Measurements from ENCODE around the gene PRAMEF4.
"Not testable (repeated sequence)": the region's sequence is repeated elsewhere in the genome, so short reads cannot be mapped to it uniquely, and the experiment has no call there.

- not testable (repeated sequence) for TF ChIP-seq ARNTL (CRISPR knock-in tag; IDR thresholded peaks at IDR 0.05; ENCODE audit: borderline replicate concordance, low read depth); OSR1 (CRISPR knock-in tag; IDR thresholded peaks at IDR 0.05); ESRRG (CRISPR knock-in tag; IDR thresholded peaks at IDR 0.05); ZNF70 (CRISPR knock-in tag; IDR thresholded peaks at IDR 0.05); PATZ1 (CRISPR knock-in tag; IDR thresholded peaks at IDR 0.05; ENCODE audit: borderline replicate concordance); ZFP3 (CRISPR knock-in tag; IDR thresholded peaks at IDR 0.05); ZC3H10 (CRISPR knock-in tag; IDR thresholded peaks at IDR 0.05)
- TF ChIP-seq, protein P1, sequence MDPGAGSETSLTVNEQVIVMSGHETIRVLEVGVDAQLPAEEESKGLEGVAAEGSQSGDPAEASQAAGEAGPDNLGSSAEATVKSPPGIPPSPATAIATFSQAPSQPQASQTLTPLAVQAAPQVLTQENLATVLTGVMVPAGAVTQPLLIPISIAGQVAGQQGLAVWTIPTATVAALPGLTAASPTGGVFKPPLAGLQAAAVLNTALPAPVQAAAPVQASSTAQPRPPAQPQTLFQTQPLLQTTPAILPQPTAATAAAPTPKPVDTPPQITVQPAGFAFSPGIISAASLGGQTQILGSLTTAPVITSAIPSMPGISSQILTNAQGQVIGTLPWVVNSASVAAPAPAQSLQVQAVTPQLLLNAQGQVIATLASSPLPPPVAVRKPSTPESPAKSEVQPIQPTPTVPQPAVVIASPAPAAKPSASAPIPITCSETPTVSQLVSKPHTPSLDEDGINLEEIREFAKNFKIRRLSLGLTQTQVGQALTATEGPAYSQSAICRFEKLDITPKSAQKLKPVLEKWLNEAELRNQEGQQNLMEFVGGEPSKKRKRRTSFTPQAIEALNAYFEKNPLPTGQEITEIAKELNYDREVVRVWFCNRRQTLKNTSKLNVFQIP (CRISPR knock-in tag; IDR thresholded peaks at IDR 0.05; ENCODE audit: borderline replicate concordance, low read depth) = not testable (repeated sequence)
- TF ChIP-seq, protein P2, sequence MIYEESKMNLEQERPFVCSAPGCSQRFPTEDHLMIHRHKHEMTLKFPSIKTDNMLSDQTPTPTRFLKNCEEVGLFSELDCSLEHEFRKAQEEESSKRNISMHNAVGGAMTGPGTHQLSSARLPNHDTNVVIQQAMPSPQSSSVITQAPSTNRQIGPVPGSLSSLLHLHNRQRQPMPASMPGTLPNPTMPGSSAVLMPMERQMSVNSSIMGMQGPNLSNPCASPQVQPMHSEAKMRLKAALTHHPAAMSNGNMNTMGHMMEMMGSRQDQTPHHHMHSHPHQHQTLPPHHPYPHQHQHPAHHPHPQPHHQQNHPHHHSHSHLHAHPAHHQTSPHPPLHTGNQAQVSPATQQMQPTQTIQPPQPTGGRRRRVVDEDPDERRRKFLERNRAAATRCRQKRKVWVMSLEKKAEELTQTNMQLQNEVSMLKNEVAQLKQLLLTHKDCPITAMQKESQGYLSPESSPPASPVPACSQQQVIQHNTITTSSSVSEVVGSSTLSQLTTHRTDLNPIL (CRISPR knock-in tag; IDR thresholded peaks at IDR 0.05; ENCODE audit: low read depth) = not testable (repeated sequence)
Measured at GRCh38 chr1:12899186-12899585, 13.2 kb upstream of the PRAMEF4 start.

All from SK-N-SH treated with all-trans-retinoic acid at 6 μM for 48 hours (cell line).